ENCODE data around the gene RNF126.

DNA sequence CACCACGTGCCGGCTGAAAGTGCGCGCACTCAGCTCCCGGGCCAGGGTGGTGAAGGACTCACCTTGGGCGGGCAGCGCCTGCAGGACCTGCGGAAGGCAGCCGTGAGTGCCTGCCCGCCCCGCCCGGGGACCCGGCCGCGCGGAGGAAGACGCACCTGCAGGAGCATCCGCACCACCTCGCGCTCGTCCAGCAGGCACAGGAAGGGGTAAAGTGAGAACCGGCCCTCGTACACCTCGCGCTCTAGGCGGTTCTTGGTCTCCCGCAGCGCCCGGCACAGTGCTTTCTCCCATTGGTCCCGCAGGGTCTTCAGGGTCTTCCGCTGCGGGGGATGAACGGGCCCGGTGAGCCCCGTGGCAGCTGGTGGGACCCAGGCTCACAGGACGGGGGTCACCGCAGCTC, 40.3 kb downstream of the RNF126 start:
- TF ChIP-seq, protein P1, sequence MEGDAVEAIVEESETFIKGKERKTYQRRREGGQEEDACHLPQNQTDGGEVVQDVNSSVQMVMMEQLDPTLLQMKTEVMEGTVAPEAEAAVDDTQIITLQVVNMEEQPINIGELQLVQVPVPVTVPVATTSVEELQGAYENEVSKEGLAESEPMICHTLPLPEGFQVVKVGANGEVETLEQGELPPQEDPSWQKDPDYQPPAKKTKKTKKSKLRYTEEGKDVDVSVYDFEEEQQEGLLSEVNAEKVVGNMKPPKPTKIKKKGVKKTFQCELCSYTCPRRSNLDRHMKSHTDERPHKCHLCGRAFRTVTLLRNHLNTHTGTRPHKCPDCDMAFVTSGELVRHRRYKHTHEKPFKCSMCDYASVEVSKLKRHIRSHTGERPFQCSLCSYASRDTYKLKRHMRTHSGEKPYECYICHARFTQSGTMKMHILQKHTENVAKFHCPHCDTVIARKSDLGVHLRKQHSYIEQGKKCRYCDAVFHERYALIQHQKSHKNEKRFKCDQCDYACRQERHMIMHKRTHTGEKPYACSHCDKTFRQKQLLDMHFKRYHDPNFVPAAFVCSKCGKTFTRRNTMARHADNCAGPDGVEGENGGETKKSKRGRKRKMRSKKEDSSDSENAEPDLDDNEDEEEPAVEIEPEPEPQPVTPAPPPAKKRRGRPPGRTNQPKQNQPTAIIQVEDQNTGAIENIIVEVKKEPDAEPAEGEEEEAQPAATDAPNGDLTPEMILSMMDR (conservative IDR thresholded peaks at IDR 0.05; ENCODE audit: low read depth, low read length), result no peak
- TF ChIP-seq EZH2 (IDR thresholded peaks at IDR 0.05; ENCODE audit: borderline replicate concordance, low read depth, low read length, poor library complexity, severe bottlenecking), result no peak

Measured in A673 (cell line).